Measurements from ENCODE around the gene PRTG.

The PRTG gene

GRCh38 chr15:55780292-55780691, 37.3 kb upstream of the PRTG start:
- no peak for TF ChIP-seq ZNF8 (CRISPR knock-in tag; IDR thresholded peaks at IDR 0.05)
- no peak for TF ChIP-seq ARNTL (CRISPR knock-in tag; IDR thresholded peaks at IDR 0.05; ENCODE audit: borderline replicate concordance, low read depth)
- no peak for TF ChIP-seq CREB5 (CRISPR knock-in tag; IDR thresholded peaks at IDR 0.05; ENCODE audit: low read depth)
- TF ChIP-seq BACH2 (CRISPR knock-in tag; IDR thresholded peaks at IDR 0.05; ENCODE audit: borderline replicate concordance) = no peak
- no peak for TF ChIP-seq ZFP30 (CRISPR knock-in tag; IDR thresholded peaks at IDR 0.05)
- TF ChIP-seq ESRRG (CRISPR knock-in tag; IDR thresholded peaks at IDR 0.05) = no peak
- no peak for TF ChIP-seq PATZ1 (CRISPR knock-in tag; IDR thresholded peaks at IDR 0.05; ENCODE audit: borderline replicate concordance)
- no peak for ATAC-seq

- TF ChIP-seq ZFP3 (CRISPR knock-in tag; IDR thresholded peaks at IDR 0.05) (no peak), PPARA (CRISPR knock-in tag; IDR thresholded peaks at IDR 0.05; ENCODE audit: borderline replicate concordance) (no peak), ZNF70 (CRISPR knock-in tag; IDR thresholded peaks at IDR 0.05) (no peak), PATZ1 (CRISPR knock-in tag; IDR thresholded peaks at IDR 0.05; ENCODE audit: borderline replicate concordance) (no peak), SNAI2 (CRISPR knock-in tag; IDR thresholded peaks at IDR 0.05) (no peak), POU6F1 (CRISPR knock-in tag; IDR thresholded peaks at IDR 0.05; ENCODE audit: borderline replicate concordance, low read depth) (no peak), ZNF565 (CRISPR knock-in tag; conservative IDR thresholded peaks at IDR 0.05; ENCODE audit: low read depth) (no peak)
- ATAC-seq = no peak
These were observed 36.0 kb upstream of the PRTG start for GRCh38 chr15:55778932-55779331.

GRCh38 chr15:55775316-55775715, 32.4 kb upstream of the PRTG start:
- TF ChIP-seq ZNF565 (CRISPR knock-in tag; conservative IDR thresholded peaks at IDR 0.05; ENCODE audit: low read depth) (no peak), ZFP3 (CRISPR knock-in tag; IDR thresholded peaks at IDR 0.05) (no peak), ZFP30 (CRISPR knock-in tag; IDR thresholded peaks at IDR 0.05) (no peak), CREB5 (CRISPR knock-in tag; IDR thresholded peaks at IDR 0.05; ENCODE audit: low read depth) (no peak), TCF4 (CRISPR knock-in tag; IDR thresholded peaks at IDR 0.05; ENCODE audit: borderline replicate concordance) (no peak), PPARA (CRISPR knock-in tag; IDR thresholded peaks at IDR 0.05; ENCODE audit: borderline replicate concordance) (no peak), RARB (CRISPR knock-in tag; IDR thresholded peaks at IDR 0.05) (no peak), CSDC2 (CRISPR knock-in tag; IDR thresholded peaks at IDR 0.05) (no peak), GLIS3 (CRISPR knock-in tag; IDR thresholded peaks at IDR 0.05) (no peak), BACH2 (CRISPR knock-in tag; IDR thresholded peaks at IDR 0.05; ENCODE audit: borderline replicate concordance) (no peak), ESRRG (CRISPR knock-in tag; IDR thresholded peaks at IDR 0.05) (no peak), ARNTL (CRISPR knock-in tag; IDR thresholded peaks at IDR 0.05; ENCODE audit: borderline replicate concordance, low read depth) (no peak), SNAI2 (CRISPR knock-in tag; IDR thresholded peaks at IDR 0.05) (no peak)
- peak; percentile 29; the same call in 2 of the 3 replicates for ATAC-seq

GRCh38 chr15:55774113-55774970, 31.4 kb upstream of the PRTG start:
- ATAC-seq = peak; percentile 84
- TF ChIP-seq CSRNP3 (CRISPR knock-in tag; IDR thresholded peaks at IDR 0.05) (no peak), BACH2 (CRISPR knock-in tag; IDR thresholded peaks at IDR 0.05; ENCODE audit: borderline replicate concordance) (no peak), TOX (CRISPR knock-in tag; IDR thresholded peaks at IDR 0.05; ENCODE audit: borderline replicate concordance) (no peak), RARB (CRISPR knock-in tag; IDR thresholded peaks at IDR 0.05) (no peak), POU6F1 (CRISPR knock-in tag; IDR thresholded peaks at IDR 0.05; ENCODE audit: borderline replicate concordance, low read depth) (no peak), ZNF70 (CRISPR knock-in tag; IDR thresholded peaks at IDR 0.05) (no peak), PATZ1 (CRISPR knock-in tag; IDR thresholded peaks at IDR 0.05; ENCODE audit: borderline replicate concordance) (no peak), ZFP30 (CRISPR knock-in tag; IDR thresholded peaks at IDR 0.05) (no peak), OSR1 (CRISPR knock-in tag; IDR thresholded peaks at IDR 0.05) (no peak)
